Medulla oblongata (tissue), 1 donor: ENCODE data around the gene INPP5K.

Experiments used
- DNase-seq: peaks from one replicate; pipeline ENCODE4 v3.0.0-alpha.2; 2015; ENCODE audit errors: extremely low spot score

INPP5K gene

GRCh38 chr17:1485423-1486376 lies 30.7 kb downstream of the INPP5K start:
- DNase-seq: no peak

GRCh38 chr17:1484676-1485422 lies 31.6 kb downstream of the INPP5K start:
- DNase-seq: peak; percentile 38

- DNase-seq: no peak
These were observed 32.3 kb downstream of the INPP5K start for GRCh38 chr17:1484060-1484535.

GRCh38 chr17:1482680-1483079 lies 33.7 kb downstream of the INPP5K start:
- DNase-seq: peak; percentile 68

GRCh38 chr17:1481736-1482135 lies 34.7 kb downstream of the INPP5K start:
- DNase-seq: no peak

- peak; percentile 36 for DNase-seq
These were observed 35.5 kb downstream of the INPP5K start for GRCh38 chr17:1480747-1481465.

GRCh38 chr17:1478418-1478817 lies 38.0 kb downstream of the INPP5K start:
- no peak for DNase-seq

- no peak for DNase-seq
These were observed 41.0 kb downstream of the INPP5K start for GRCh38 chr17:1475321-1475854.

GRCh38 chr17:1474402-1475189 lies 41.8 kb downstream of the INPP5K start:
- DNase-seq: no peak

GRCh38 chr17:1473841-1474240 lies 42.6 kb downstream of the INPP5K start:
- no peak for DNase-seq

GRCh38 chr17:1473170-1473569 lies 43.2 kb downstream of the INPP5K start:
- no peak for DNase-seq

GRCh38 chr17:1471911-1472821 lies 44.2 kb downstream of the INPP5K start:
- no peak for DNase-seq

- DNase-seq: no peak
These were observed 44.9 kb downstream of the INPP5K start for GRCh38 chr17:1471490-1471889.

GRCh38 chr17:1470755-1471462 lies 45.5 kb downstream of the INPP5K start:
- no peak for DNase-seq

GRCh38 chr17:1470071-1470754 lies 46.2 kb downstream of the INPP5K start:
- DNase-seq: no peak

GRCh38 chr17:1469231-1469852 lies 47.1 kb downstream of the INPP5K start:
- DNase-seq: no peak

- DNase-seq: no peak
These were observed 48.4 kb downstream of the INPP5K start for GRCh38 chr17:1467898-1468492.

GRCh38 chr17:1467258-1467657 lies 49.2 kb downstream of the INPP5K start:
- DNase-seq: no peak
